Measurements from ENCODE around the gene RUNX1.

Gene RUNX1

DNA sequence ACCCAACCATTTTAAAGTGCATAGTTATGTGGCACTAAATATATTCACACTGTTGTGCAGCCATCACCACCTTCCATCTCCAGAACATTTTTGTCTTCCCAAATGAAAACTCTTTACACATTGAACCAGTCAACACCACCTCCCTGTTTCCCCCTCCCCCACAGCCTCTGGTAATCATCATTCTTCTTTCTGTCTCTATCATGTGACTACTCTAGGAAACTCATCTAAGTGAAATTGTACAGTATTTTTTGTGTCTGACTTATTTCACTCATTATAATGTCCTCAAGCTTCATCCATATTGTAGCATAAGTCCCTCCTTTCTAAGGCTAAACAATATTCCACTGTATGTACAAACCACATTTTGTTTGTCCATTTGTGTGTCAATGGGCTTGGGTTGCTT is 128.0 kb downstream of the RUNX1 start:
- H3K4me3 ChIP-seq (ENCODE audit: low read length) = no peak overlapping the region
- no peaks in the 10 kb centered on the region for H3K9me3 ChIP-seq (ENCODE audit: insufficient read depth, low read depth, low read length)
- no peak overlapping the region for H3K9ac ChIP-seq (ENCODE audit: low read depth, low read length)
- no peaks in the 10 kb centered on the region for H3K36me3 ChIP-seq (ENCODE audit: insufficient read depth, low read depth, low read length)
- H3K4me1 ChIP-seq (ENCODE audit: insufficient read depth, low read length) = no peaks in the 10 kb centered on the region; the same call in 1 of the 2 replicates
- no peaks in the 10 kb centered on the region for H3K27me3 ChIP-seq (ENCODE audit: insufficient read depth, low read length)
- H3K27ac ChIP-seq (ENCODE audit: low read length) = no peak overlapping the region

DNA sequence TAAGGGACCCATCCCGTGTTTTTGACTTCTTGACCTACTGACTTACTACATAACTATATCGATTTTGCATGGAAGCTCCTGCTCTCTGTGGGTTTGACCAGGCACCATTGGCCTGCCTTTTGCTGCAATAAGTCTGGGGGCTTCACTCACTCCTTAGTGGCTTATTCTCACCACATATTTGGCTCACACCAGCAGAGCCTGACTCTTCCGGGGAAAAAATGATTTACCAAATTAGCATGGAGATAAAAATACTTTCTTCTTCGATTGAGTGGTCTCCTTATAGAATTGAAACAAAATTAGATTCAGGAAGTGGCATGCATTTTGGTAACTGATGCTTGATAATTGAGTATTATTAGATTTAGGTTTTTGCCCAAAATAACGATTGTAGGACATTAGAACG is 129.7 kb downstream of the RUNX1 start:
- Histone ChIP-seq H3K27me3 (ENCODE audit: insufficient read depth, low read length) (no peaks in the 10 kb centered on the region), H3K4me1 (ENCODE audit: insufficient read depth, low read length) (peaks cover 6% of the 10 kb centered on the region), H3K4me3 (ENCODE audit: low read length) (no peak overlapping the region), H3K9me3 (ENCODE audit: insufficient read depth, low read depth, low read length) (no peaks in the 10 kb centered on the region), H3K36me3 (ENCODE audit: insufficient read depth, low read depth, low read length) (no peaks in the 10 kb centered on the region), H3K27ac (ENCODE audit: low read length) (no peak overlapping the region), H3K9ac (ENCODE audit: low read depth, low read length) (no peak overlapping the region)

DNA sequence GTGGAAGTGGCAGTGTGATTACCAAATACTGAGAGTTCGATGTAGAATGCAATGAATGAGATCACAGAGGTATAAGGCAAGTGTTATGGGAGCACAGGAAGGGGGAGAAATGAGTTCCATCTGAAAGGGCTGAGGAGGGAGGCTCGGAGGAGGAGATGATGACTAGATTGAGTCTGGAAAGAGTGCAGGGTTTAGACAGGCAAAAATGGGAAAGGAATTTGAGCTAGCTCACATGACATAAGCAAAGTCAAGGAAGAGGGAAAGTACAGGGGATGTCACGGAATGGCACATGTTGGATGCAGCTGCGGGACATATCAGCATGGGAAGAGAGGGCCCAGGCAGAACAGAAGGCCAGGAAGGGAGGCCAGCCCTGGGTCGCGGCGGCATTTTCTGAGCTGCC is 132.7 kb downstream of the RUNX1 start:
- Histone ChIP-seq H3K9me3 (ENCODE audit: insufficient read depth, low read depth, low read length) (no peaks in the 10 kb centered on the region), H3K36me3 (ENCODE audit: insufficient read depth, low read depth, low read length) (no peaks in the 10 kb centered on the region), H3K4me3 (ENCODE audit: low read length) (no peak overlapping the region), H3K9ac (ENCODE audit: low read depth, low read length) (no peak overlapping the region), H3K27ac (ENCODE audit: low read length) (no peak overlapping the region), H3K27me3 (ENCODE audit: insufficient read depth, low read length) (no peaks in the 10 kb centered on the region), H3K4me1 (ENCODE audit: insufficient read depth, low read length) (peaks cover 6% of the 10 kb centered on the region)

DNA sequence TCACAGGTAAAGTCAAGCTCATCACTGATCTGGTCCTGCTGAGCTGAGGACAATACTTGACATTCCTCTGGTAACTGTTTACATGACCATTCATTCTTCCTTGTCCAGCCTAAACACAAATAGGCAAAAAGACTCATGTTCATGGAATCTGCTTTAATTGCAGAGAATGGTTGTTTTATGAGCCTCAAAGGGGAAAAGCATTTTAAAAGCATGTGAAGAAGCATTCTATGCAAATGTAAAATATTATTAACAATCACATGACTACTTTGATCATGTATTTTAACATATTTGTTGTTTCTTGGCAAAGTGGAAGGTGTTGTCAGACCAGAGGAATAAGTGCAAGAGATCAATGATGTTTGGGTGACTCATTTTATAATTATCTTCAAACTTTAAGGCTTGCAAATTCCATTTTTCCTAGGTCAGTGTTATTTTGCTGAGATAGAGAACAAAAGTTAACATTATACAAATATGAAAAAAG is 133.7 kb downstream of the RUNX1 start:
- no peaks in the 10 kb centered on the region for H3K36me3 ChIP-seq (ENCODE audit: insufficient read depth, low read depth, low read length)
- no peak overlapping the region for H3K27ac ChIP-seq (ENCODE audit: low read length)
- H3K4me1 ChIP-seq (ENCODE audit: insufficient read depth, low read length) = peaks cover 6% of the 10 kb centered on the region
- H3K9me3 ChIP-seq (ENCODE audit: insufficient read depth, low read depth, low read length) = no peaks in the 10 kb centered on the region
- no peak overlapping the region for H3K9ac ChIP-seq (ENCODE audit: low read depth, low read length)
- no peak overlapping the region for H3K4me3 ChIP-seq (ENCODE audit: low read length)
- H3K27me3 ChIP-seq (ENCODE audit: insufficient read depth, low read length) = no peaks in the 10 kb centered on the region

DNA sequence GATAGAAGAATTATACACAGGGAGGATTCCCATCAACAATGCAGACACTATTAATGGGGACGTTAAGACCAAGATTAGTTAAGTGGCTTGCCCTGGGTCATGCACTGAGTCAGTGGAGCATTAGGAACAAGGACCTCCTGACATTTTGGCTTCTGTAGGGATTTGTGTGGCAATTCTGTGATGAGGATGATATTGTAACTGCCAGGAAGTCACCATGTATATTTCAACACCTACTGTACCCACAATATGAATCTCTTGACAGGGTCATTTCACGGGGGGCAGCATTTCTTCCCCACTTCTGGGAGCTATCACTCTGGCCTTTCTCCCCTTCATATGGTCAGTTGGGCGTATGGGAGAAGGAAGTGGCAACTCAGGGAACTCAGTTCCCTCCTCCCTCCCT is 134.9 kb downstream of the RUNX1 start:
- no peaks in the 10 kb centered on the region for H3K36me3 ChIP-seq (ENCODE audit: insufficient read depth, low read depth, low read length)
- H3K27me3 ChIP-seq (ENCODE audit: insufficient read depth, low read length) = no peaks in the 10 kb centered on the region
- H3K4me3 ChIP-seq (ENCODE audit: low read length) = no peak overlapping the region

DNA sequence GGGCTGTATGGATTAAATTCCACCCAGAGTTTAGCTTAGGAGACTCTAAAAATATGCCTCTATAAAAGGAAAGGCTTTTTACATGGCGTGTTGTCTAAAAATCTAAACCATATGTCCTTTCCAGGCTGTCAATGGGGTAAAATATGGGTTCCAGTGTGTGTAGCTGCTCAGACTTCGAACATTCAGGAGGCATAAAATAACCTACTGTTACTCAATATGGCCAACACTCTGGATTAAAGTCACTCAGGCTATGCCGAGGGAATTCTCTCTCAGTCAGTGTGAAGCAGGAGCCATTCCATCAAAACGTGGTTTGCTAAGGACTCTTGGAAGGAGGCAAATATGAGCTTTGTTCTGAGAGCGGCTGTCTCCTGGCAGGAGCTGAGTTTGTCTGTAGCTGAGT is 135.3 kb downstream of the RUNX1 start:
- Histone ChIP-seq H3K27ac (ENCODE audit: low read length) (no peak overlapping the region), H3K36me3 (ENCODE audit: insufficient read depth, low read depth, low read length) (no peaks in the 10 kb centered on the region), H3K27me3 (ENCODE audit: insufficient read depth, low read length) (no peaks in the 10 kb centered on the region), H3K4me1 (ENCODE audit: insufficient read depth, low read length) (peaks cover 6% of the 10 kb centered on the region), H3K9me3 (ENCODE audit: insufficient read depth, low read depth, low read length) (no peaks in the 10 kb centered on the region), H3K4me3 (ENCODE audit: low read length) (no peak overlapping the region), H3K9ac (ENCODE audit: low read depth, low read length) (no peak overlapping the region)

More for the DNA sequence above, 134.9 kb downstream of the RUNX1 start:
- Histone ChIP-seq H3K9me3 (ENCODE audit: insufficient read depth, low read depth, low read length) (no peaks in the 10 kb centered on the region), H3K4me1 (ENCODE audit: insufficient read depth, low read length) (peaks cover 6% of the 10 kb centered on the region), H3K27ac (ENCODE audit: low read length) (no peak overlapping the region), H3K9ac (ENCODE audit: low read depth, low read length) (no peak overlapping the region)

DNA sequence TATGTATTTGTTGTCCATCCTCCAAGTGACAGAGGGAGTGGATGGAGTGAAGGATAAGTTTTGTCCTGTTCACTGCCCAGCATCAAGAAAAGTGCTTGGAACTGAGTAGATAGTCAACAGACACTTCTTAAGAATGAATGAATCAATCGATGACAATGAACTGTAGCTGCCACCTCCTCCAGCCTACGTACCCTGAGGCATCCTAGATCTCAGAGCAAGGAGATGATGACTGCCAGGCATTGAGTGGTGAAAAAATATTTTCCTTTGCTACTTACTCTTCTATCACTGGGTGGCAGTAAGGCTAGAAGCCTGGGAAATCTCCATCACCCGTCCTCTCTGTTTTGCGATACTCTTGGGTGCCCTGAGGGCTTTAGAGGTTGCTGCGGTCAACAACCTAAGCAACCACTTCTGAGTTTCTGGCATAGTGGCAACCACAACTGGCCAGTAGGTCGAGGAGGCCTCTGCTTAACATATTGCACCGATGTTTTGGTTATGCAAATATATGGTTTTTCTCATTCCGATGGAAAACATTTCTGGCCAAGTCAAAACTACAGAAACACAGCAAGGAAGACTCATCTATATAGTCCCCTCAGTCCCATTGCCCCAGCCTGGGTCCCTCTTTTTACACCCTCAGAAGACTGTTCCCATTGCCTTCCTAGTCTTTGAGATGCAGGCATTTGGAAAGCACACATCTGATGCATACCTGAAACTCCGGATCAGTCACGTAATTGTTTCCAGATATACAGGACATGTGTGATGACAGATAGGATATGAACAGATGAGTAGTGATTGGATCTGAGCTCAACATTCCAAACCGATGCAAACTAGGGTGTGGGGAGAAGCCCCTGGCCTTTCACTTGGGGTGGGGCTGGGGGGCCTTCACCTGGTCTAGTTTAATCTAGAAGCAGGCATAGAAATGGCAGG is 136.8 kb downstream of the RUNX1 start:
- Histone ChIP-seq H3K27ac (ENCODE audit: low read length) (no peak overlapping the region), H3K4me1 (ENCODE audit: insufficient read depth, low read length) (peaks cover 6% of the 10 kb centered on the region), H3K9me3 (ENCODE audit: insufficient read depth, low read depth, low read length) (no peaks in the 10 kb centered on the region)

DNA sequence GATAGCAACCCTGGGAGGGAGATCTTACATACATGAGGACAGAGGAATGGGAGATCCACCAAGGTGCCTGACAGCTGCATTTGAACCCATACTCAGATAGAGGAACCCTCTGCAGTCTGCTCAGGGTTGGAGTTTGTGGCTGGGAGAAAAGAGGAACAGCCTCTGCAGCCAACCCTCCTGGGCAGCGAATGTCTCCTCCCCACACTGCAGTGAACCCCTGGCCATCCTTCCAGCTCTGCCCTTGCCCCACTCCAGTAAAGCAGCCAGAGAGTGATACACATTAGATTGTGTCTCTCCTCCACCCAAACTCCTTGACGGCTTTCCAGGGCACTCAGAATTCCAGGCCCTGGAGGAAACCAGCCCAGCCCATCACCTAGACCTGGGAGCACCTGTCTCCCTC is 137.7 kb downstream of the RUNX1 start:
- Histone ChIP-seq H3K27ac (ENCODE audit: low read length) (no peak overlapping the region), H3K36me3 (ENCODE audit: insufficient read depth, low read depth, low read length) (no peaks in the 10 kb centered on the region), H3K27me3 (ENCODE audit: insufficient read depth, low read length) (no peaks in the 10 kb centered on the region), H3K4me3 (ENCODE audit: low read length) (no peak overlapping the region), H3K4me1 (ENCODE audit: insufficient read depth, low read length) (peaks cover 6% of the 10 kb centered on the region), H3K9me3 (ENCODE audit: insufficient read depth, low read depth, low read length) (no peaks in the 10 kb centered on the region), H3K9ac (ENCODE audit: low read depth, low read length) (no peak overlapping the region)

More for the DNA sequence above, 136.8 kb downstream of the RUNX1 start:
- no peak overlapping the region for H3K9ac ChIP-seq (ENCODE audit: low read depth, low read length)
- H3K36me3 ChIP-seq (ENCODE audit: insufficient read depth, low read depth, low read length) = no peaks in the 10 kb centered on the region
- no peak overlapping the region for H3K4me3 ChIP-seq (ENCODE audit: low read length)
- H3K27me3 ChIP-seq (ENCODE audit: insufficient read depth, low read length) = no peaks in the 10 kb centered on the region

DNA sequence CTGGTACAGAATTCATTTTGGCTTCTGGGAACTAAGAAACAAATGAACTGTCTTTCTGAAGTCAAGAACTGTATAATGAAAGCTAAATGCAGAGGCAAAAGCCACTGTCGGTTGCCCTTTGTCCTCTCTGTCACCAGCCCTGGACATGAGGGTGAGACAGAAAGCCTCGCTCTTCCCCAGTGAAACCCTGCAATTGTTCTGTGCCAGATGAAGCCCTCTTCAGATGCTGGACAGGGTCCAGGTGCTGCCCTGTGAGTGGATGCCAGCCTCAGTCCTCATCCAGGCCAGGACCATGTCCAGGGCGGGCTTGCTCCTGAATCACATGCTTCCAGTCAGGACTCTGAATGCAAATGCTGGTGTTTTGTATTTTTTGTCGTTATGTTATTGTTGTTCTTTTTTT is 138.7 kb downstream of the RUNX1 start:
- Histone ChIP-seq H3K4me3 (ENCODE audit: low read length) (no peak overlapping the region), H3K27ac (ENCODE audit: low read length) (no peak overlapping the region), H3K27me3 (ENCODE audit: insufficient read depth, low read length) (no peaks in the 10 kb centered on the region), H3K4me1 (ENCODE audit: insufficient read depth, low read length) (peaks cover 4% of the 10 kb centered on the region), H3K36me3 (ENCODE audit: insufficient read depth, low read depth, low read length) (no peaks in the 10 kb centered on the region), H3K9ac (ENCODE audit: low read depth, low read length) (no peak overlapping the region), H3K9me3 (ENCODE audit: insufficient read depth, low read depth, low read length) (no peaks in the 10 kb centered on the region)

DNA sequence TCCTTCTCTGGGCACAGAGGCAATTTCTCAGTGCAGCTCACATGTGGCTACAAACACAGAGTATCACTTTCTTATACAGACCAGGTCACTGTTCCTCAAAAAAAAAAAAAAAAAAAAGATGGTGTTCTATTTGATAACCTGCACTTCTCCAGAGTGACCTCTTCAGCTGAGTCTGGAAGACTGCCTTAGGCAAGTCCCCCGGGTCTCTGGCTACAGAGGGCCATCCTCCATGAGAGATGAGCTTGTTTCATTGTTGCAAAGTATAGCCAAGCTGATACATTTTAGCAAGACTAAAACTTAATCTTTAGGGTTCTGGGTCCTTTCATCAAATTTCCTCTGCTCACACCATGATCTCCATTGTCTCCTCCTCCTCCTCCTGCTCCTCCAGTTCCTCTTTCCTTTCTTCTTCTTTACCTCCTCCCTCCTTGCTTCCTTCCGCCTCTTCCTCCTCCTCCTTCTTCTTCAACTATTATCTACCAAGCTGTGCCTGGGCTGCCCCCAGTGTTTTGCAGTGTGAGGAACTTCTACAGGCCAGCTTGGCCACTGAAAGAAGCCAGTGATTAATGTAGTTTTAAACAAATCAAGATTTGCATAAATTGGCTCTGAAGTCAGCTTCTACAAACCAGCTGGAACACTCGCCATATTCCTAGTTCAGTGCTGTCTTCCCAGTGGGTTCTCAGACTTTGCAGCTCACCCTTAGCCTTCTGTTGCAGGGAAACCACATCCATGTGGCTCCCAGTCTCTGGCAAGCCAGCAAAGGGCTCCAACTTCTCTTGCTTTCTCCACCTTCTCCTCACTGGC is 139.4 kb downstream of the RUNX1 start:
- H3K27ac ChIP-seq (ENCODE audit: low read length) = no peak overlapping the region
- no peaks in the 10 kb centered on the region for H3K27me3 ChIP-seq (ENCODE audit: insufficient read depth, low read length)
- H3K36me3 ChIP-seq (ENCODE audit: insufficient read depth, low read depth, low read length) = no peaks in the 10 kb centered on the region
- H3K4me1 ChIP-seq (ENCODE audit: insufficient read depth, low read length) = peaks cover 3% of the 10 kb centered on the region; the same call in 1 of the 2 replicates
- H3K9ac ChIP-seq (ENCODE audit: low read depth, low read length) = no peak overlapping the region
- no peak overlapping the region for H3K4me3 ChIP-seq (ENCODE audit: low read length)
- no peaks in the 10 kb centered on the region for H3K9me3 ChIP-seq (ENCODE audit: insufficient read depth, low read depth, low read length)

DNA sequence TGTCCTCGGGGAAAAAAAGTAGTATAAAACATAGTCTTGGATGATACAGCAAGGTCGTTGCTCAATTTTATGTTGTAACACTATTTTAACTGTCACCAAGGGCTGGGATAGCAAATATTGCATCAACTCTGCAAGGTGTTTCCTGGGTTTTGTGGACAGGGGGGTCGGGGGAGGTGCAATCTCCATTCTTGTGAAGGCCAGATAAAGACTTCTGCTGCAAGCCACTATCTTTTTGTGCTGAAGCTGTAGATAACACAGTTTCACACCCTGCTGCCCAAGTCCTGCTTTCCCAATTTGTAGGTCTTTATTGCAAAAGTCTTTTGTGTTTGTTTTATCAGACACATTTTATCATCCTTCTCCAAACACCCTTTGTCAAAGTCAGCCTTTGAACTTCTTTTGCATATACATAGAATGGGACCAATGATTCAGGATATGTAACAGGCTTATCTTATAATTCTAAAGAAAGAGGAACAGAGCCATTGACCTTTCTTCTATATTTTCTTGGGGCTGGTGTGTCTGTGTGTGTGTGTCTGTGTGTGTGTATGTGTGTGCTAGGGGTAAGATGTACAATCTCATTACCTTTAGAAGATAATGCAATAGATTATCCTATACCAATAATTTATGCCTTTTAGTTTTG is 140.6 kb downstream of the RUNX1 start:
- no peak overlapping the region for H3K27ac ChIP-seq (ENCODE audit: low read length)
- H3K27me3 ChIP-seq (ENCODE audit: insufficient read depth, low read length) = no peaks in the 10 kb centered on the region
- no peak overlapping the region for H3K9ac ChIP-seq (ENCODE audit: low read depth, low read length)
- no peaks in the 10 kb centered on the region for H3K9me3 ChIP-seq (ENCODE audit: insufficient read depth, low read depth, low read length)
- H3K4me3 ChIP-seq (ENCODE audit: low read length) = no peak overlapping the region
- H3K4me1 ChIP-seq (ENCODE audit: insufficient read depth, low read length) = 0 out of 2 replicates have a peak, but pooled peaks cover 3% of the 10 kb centered on the region
- H3K36me3 ChIP-seq (ENCODE audit: insufficient read depth, low read depth, low read length) = no peaks in the 10 kb centered on the region
